ENCODE measurements around the gene USP47. TPM values are rescaled to one million over a fixed set of nuclear protein-coding genes. Genes with fewer than 3 reads are reported as not detected.

The USP47 gene
- total and polyA plus RNA-seq, 5 donors from 2014 or later: 35.7 to 79.0 (median 41.8) TPM

DNA sequence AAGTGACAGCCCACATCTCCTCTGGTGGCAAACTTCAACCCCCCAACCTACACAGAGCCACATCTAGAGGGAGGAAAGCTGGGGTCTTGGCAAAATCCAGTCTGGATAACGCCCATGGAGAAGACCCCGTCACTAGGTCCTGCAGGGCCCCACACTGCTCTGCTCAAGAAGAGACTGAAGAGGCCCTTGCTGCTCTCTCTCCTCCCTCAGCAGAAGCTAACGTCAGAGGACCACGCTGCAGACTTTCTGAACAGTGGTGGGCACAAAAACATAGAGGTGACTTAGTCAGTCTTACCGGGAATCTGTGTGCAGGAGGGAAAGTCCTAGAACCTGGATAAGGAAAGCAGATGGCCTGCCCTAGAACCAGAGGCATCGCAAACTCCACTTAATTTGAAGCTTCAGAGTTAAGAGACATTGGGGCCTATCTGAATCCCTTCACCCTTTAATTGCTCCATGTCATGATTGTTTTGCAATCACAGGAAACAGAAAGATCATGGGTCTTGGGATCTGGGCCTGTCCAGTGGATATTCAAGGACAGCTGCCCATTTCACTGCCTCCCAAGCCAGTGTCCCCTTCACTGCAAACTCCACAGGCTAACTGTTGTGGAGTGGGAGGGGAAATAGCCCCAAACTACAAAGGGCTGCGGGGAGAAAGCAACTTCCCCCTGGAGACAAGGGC is 164.9 kb downstream of the USP47 start:
- Mint-ChIP-seq H3K4me3 (peak overlapping the region in 1 of 4 donors; percentile 15), H3K4me1 (peaks cover 0 to 16% (median 1%) of the 10 kb centered on the region in 4 donors), H3K27ac (no peak overlapping the region), H3K27me3 (peaks cover 65% of the 10 kb centered on the region), H3K9me3 (peaks cover 0 to 1% (median 0%) of the 10 kb centered on the region in 7 donors), H3K36me3 (no peaks in the 10 kb centered on the region)
- no peaks in the 10 kb centered on the region for H3K9me3 ChIP-seq (ENCODE audit: control insufficient read depth in 2 of 2, low read length in 2 of 2)
- H3K27ac ChIP-seq (ENCODE audit: insufficient read depth, low read length, poor library complexity, severe bottlenecking): no peak overlapping the region
- H3K27me3 ChIP-seq (ENCODE audit: control insufficient read depth, insufficient read depth, low read length): peaks cover 45% of the 10 kb centered on the region
- no peak for ATAC-seq (ENCODE audit: low read depth in 2 of 2)
- H3K4me1 ChIP-seq (ENCODE audit: control insufficient read depth, insufficient read depth, low read length, poor library complexity, severe bottlenecking): peaks cover 9% of the 10 kb centered on the region
- no peak overlapping the region for H3K4me3 ChIP-seq (ENCODE audit: low read depth, low read length)
- no peaks in the 10 kb centered on the region for H3K36me3 ChIP-seq (ENCODE audit: control insufficient read depth, insufficient read depth, low read length)
- DNase-seq: no peak

DNA sequence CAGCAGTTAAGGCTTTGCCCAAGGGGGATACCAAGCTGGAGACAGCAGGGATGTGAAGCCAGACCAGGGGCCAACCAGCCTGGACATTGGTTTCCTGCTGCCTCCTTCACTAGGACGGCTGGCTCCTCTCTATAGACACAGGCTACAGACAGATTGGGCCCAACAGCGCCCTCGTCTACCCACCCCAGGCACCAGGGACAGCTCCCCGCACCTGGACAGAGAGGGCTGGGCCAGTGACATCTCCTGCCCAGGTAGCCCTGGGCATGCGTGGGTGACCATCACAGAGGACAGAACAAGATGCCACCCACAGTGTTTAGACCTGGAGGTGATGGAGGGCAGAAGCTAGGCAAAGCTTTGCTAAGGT is 165.4 kb downstream of the USP47 start:
- Mint-ChIP-seq H3K27me3 (peaks cover 70% of the 10 kb centered on the region), H3K4me3 (peak overlapping the region in 1 of 4 donors; percentile 15), H3K36me3 (no peaks in the 10 kb centered on the region), H3K9me3 (peaks cover 0 to 1% (median 0%) of the 10 kb centered on the region in 7 donors), H3K4me1 (peaks cover 0 to 16% (median 1%) of the 10 kb centered on the region in 4 donors), H3K27ac (no peak overlapping the region)
- H3K9me3 ChIP-seq (ENCODE audit: control insufficient read depth in 2 of 2, low read length in 2 of 2): no peaks in the 10 kb centered on the region
- DNase-seq (no peak), ATAC-seq (ENCODE audit: low read depth in 2 of 2) (no peak)
- H3K36me3 ChIP-seq (ENCODE audit: control insufficient read depth, insufficient read depth, low read length): no peaks in the 10 kb centered on the region
- peaks cover 45% of the 10 kb centered on the region for H3K27me3 ChIP-seq (ENCODE audit: control insufficient read depth, insufficient read depth, low read length)
- no peak overlapping the region for H3K27ac ChIP-seq (ENCODE audit: insufficient read depth, low read length, poor library complexity, severe bottlenecking)
- H3K4me3 ChIP-seq (ENCODE audit: low read depth, low read length): no peak overlapping the region
- H3K4me1 ChIP-seq (ENCODE audit: control insufficient read depth, insufficient read depth, low read length, poor library complexity, severe bottlenecking): peaks cover 9% of the 10 kb centered on the region

GRCh38 chr11:12007769-12008737 is 166.3 kb downstream of the USP47 start, which contains the start of gene DKK3:
DKK3 (minus strand) TSS chr11:12008626; CDS start chr11:12008582, 44 bp downstream.
- DNase-seq (no peak), ATAC-seq (ENCODE audit: low read depth in 2 of 2) (no peak)
- H3K27me3 Mint-ChIP-seq: peaks cover 78% of the 10 kb centered on the region
- no peaks in the 10 kb centered on the region for H3K36me3 Mint-ChIP-seq
- H3K4me1 Mint-ChIP-seq: peaks cover 0 to 16% (median 1%) of the 10 kb centered on the region in 4 donors
- H3K4me3 ChIP-seq (ENCODE audit: low read depth, low read length): no peak within 1 kb of the TSS
- H3K4me3 Mint-ChIP-seq: peak within 1 kb of the TSS in 3 of 4 donors; percentile 64 to 75 (median 70)
- peaks cover 9% of the 10 kb centered on the region for H3K4me1 ChIP-seq (ENCODE audit: control insufficient read depth, insufficient read depth, low read length, poor library complexity, severe bottlenecking)
- H3K27ac ChIP-seq (ENCODE audit: insufficient read depth, low read length, poor library complexity, severe bottlenecking): no peak within 1 kb of the TSS
- H3K36me3 ChIP-seq (ENCODE audit: control insufficient read depth, insufficient read depth, low read length): no peaks in the 10 kb centered on the region
- H3K9me3 ChIP-seq (ENCODE audit: control insufficient read depth in 2 of 2, low read length in 2 of 2): no peaks in the 10 kb centered on the region
- H3K27me3 ChIP-seq (ENCODE audit: control insufficient read depth, insufficient read depth, low read length): peaks cover 45% of the 10 kb centered on the region
- H3K27ac Mint-ChIP-seq: no peak within 1 kb of the TSS
- peaks cover 0 to 1% (median 0%) of the 10 kb centered on the region in 7 donors for H3K9me3 Mint-ChIP-seq

Other genes starting within 250 kb of the USP47 start
- not detected for gene GALNT18, start 220.0 kb upstream of the USP47 start, total RNA-seq
- gene GALNT18, start 220.0 kb upstream of the USP47 start, polyA plus RNA-seq: under 1 TPM in 1 of 4 donors, not detected in 3; 0.10 TPM
- gene DKK3, start 166.7 kb downstream of the USP47 start, total RNA-seq: not detected
- 1 to 10 TPM in 3 of 4 donors, under 1 TPM in 1; 0.25 to 4.6 (median 1.8) TPM for gene DKK3, start 166.7 kb downstream of the USP47 start, polyA plus RNA-seq